ENCODE data around the gene CARS2.
A peak's percentile ranks its signal among the peaks of the same experiment; 100 is the strongest.

The CARS2 gene

DNA sequence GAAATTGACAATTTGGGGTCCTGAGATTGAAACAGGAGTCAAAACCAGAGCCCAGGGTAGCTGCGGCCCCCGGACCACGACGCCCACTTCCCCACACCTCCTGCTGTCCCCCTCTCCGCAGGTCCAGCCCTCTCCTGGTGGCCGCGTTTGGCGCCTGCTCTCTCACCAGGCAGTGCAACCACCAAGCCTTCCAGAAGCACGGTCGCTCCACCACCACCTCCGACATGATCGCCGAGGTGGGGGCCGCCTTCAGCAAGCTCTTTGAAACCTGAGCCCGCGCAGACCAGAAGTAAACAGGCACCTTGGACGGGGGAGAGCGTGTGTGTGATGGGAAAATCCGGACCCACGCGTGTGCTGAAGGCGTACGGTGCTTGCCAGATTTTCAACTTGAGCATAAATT, 67.7 kb downstream of the CARS2 start:
- Histone ChIP-seq H3K79me2 (ENCODE audit: insufficient read depth, low read length) (peaks cover 17% of the 10 kb centered on the region), H3K36me3 (ENCODE audit: insufficient read depth, low read length) (peaks cover 94% of the 10 kb centered on the region), H4K20me1 (ENCODE audit: insufficient read depth, low read length) (peaks cover 55% of the 10 kb centered on the region), H3K4me1 (ENCODE audit: insufficient read depth, low read length) (no peaks in the 10 kb centered on the region), H2AFZ (ENCODE audit: low read depth, low read length) (no peak overlapping the region), H3K27me3 (ENCODE audit: insufficient read depth, low read length, poor library complexity) (no peaks in the 10 kb centered on the region), H3K4me3 (ENCODE audit: low read depth in 1 of 2, low read length in 2 of 2) (no peak overlapping the region), H3K9me3 (ENCODE audit: insufficient read depth, low read length, severe bottlenecking) (no peaks in the 10 kb centered on the region), H3K27ac (ENCODE audit: low read length) (no peak overlapping the region), H3K4me2 (ENCODE audit: insufficient read depth, low read length) (no peak overlapping the region), H3K9ac (ENCODE audit: low read depth, low read length) (no peak overlapping the region)
- TF ChIP-seq, protein P1, sequence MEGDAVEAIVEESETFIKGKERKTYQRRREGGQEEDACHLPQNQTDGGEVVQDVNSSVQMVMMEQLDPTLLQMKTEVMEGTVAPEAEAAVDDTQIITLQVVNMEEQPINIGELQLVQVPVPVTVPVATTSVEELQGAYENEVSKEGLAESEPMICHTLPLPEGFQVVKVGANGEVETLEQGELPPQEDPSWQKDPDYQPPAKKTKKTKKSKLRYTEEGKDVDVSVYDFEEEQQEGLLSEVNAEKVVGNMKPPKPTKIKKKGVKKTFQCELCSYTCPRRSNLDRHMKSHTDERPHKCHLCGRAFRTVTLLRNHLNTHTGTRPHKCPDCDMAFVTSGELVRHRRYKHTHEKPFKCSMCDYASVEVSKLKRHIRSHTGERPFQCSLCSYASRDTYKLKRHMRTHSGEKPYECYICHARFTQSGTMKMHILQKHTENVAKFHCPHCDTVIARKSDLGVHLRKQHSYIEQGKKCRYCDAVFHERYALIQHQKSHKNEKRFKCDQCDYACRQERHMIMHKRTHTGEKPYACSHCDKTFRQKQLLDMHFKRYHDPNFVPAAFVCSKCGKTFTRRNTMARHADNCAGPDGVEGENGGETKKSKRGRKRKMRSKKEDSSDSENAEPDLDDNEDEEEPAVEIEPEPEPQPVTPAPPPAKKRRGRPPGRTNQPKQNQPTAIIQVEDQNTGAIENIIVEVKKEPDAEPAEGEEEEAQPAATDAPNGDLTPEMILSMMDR (IDR thresholded peaks at IDR 0.05; ENCODE audit: borderline replicate concordance, extremely low read depth, low read length, poor library complexity, severe bottlenecking), result no peak
- TF ChIP-seq EZH2 (IDR thresholded peaks at IDR 0.05; ENCODE audit: borderline replicate concordance, low read depth, low read length, severe bottlenecking), result no peak
- DNase-seq (no peak), ATAC-seq (ENCODE audit: insufficient read depth, low read depth) (no peak)

DNA sequence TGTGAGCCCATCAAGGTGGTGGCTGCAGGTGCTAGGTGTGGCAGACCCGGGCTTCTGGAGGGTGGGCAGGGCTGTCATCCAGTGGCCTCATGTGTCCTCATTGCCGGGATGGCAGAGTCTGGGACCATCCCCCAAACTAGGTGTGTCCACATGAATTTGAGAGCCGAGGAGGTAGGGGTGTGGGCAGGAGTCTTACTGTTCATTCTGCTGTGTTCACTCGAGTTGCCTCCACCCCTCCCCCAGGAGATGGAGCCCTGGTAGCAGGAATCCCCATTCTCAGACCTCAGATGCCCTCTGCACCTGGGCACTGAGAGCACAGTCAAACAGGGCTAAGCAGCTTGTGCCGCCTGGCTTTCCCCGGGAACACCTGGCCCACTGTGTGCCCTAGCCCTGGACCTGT, 68.2 kb downstream of the CARS2 start:
- Histone ChIP-seq H3K27ac (ENCODE audit: low read length) (no peak overlapping the region), H3K27me3 (ENCODE audit: insufficient read depth, low read length, poor library complexity) (no peaks in the 10 kb centered on the region), H2AFZ (ENCODE audit: low read depth, low read length) (no peak overlapping the region), H3K4me2 (ENCODE audit: insufficient read depth, low read length) (no peak overlapping the region), H4K20me1 (ENCODE audit: insufficient read depth, low read length) (peaks cover 55% of the 10 kb centered on the region), H3K9me3 (ENCODE audit: insufficient read depth, low read length, severe bottlenecking) (no peaks in the 10 kb centered on the region), H3K36me3 (ENCODE audit: insufficient read depth, low read length) (peaks cover 89% of the 10 kb centered on the region), H3K9ac (ENCODE audit: low read depth, low read length) (no peak overlapping the region), H3K79me2 (ENCODE audit: insufficient read depth, low read length) (peaks cover 17% of the 10 kb centered on the region), H3K4me3 (ENCODE audit: low read depth in 1 of 2, low read length in 2 of 2) (no peak overlapping the region), H3K4me1 (ENCODE audit: insufficient read depth, low read length) (no peaks in the 10 kb centered on the region)
- ATAC-seq (ENCODE audit: insufficient read depth, low read depth) (no peak), DNase-seq (no peak)
- TF ChIP-seq EZH2 (IDR thresholded peaks at IDR 0.05; ENCODE audit: borderline replicate concordance, low read depth, low read length, severe bottlenecking), result no peak
- TF ChIP-seq, protein P1 (IDR thresholded peaks at IDR 0.05; ENCODE audit: borderline replicate concordance, extremely low read depth, low read length, poor library complexity, severe bottlenecking), result peak; percentile 6

DNA sequence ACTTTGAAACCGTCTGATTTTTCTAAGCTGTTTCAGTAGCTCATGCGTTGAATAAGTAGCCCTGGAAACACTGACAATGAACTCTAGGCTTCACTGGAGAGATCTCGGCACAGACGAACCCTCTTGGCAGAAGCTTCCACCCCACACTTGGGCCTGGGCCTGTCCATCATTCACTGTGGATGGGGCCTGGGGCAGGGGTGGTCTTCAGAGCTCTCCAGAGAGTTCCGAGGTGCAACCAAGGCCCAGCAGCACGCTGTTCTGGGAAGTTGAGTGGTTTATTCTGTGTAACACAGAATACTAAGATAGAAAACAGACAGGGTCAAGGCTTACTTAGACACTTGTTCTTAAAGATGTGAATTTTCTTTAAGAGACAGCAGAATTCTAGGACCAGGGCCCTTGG, 68.6 kb downstream of the CARS2 start:
- peaks cover 55% of the 10 kb centered on the region for H4K20me1 ChIP-seq (ENCODE audit: insufficient read depth, low read length)
- DNase-seq (no peak), ATAC-seq (ENCODE audit: insufficient read depth, low read depth) (no peak)
- no peak overlapping the region for H3K9ac ChIP-seq (ENCODE audit: low read depth, low read length)
- TF ChIP-seq EZH2 (IDR thresholded peaks at IDR 0.05; ENCODE audit: borderline replicate concordance, low read depth, low read length, severe bottlenecking), result no peak
- TF ChIP-seq, protein P1 (IDR thresholded peaks at IDR 0.05; ENCODE audit: borderline replicate concordance, extremely low read depth, low read length, poor library complexity, severe bottlenecking), result no peak
- H3K4me2 ChIP-seq (ENCODE audit: insufficient read depth, low read length), result no peak overlapping the region
- H3K27me3 ChIP-seq (ENCODE audit: insufficient read depth, low read length, poor library complexity), result no peaks in the 10 kb centered on the region
- H3K4me3 ChIP-seq (ENCODE audit: low read depth in 1 of 2, low read length in 2 of 2), result no peak overlapping the region
- no peaks in the 10 kb centered on the region for H3K4me1 ChIP-seq (ENCODE audit: insufficient read depth, low read length)
- no peak overlapping the region for H3K27ac ChIP-seq (ENCODE audit: low read length)
- peaks cover 84% of the 10 kb centered on the region for H3K36me3 ChIP-seq (ENCODE audit: insufficient read depth, low read length)
- no peak overlapping the region for H2AFZ ChIP-seq (ENCODE audit: low read depth, low read length)
- H3K9me3 ChIP-seq (ENCODE audit: insufficient read depth, low read length, severe bottlenecking), result no peaks in the 10 kb centered on the region
- peaks cover 17% of the 10 kb centered on the region for H3K79me2 ChIP-seq (ENCODE audit: insufficient read depth, low read length)

DNA sequence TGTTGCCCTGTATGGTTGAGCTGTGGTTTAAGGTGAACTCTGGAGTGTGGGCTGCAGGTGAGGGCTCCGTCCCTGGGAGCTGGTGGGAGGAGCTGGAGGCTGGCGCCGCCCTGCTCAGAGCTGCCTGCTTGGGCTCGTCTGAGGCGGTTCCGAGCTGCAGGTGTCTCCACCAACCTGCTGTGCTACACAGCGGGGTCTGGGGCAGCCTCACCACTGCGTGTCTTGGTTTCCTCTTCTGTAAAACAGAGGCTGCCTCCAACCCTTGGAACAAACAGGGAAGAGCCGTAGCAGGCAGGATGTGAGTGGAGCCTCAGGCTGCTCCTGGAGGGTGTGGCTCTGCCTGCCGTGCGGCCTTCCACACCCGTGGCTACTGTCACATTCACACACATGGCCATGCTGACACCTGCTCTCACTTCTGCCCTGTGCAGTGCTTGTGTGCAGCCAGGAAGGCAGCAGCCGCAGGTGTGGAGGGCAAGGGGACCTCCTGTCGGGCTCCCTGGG, 69.2 kb downstream of the CARS2 start:
- H3K27ac ChIP-seq (ENCODE audit: low read length), result no peak overlapping the region
- TF ChIP-seq EZH2 (IDR thresholded peaks at IDR 0.05; ENCODE audit: borderline replicate concordance, low read depth, low read length, severe bottlenecking), result no peak
- TF ChIP-seq, protein P1 (IDR thresholded peaks at IDR 0.05; ENCODE audit: borderline replicate concordance, extremely low read depth, low read length, poor library complexity, severe bottlenecking), result no peak
- no peak overlapping the region for H3K9ac ChIP-seq (ENCODE audit: low read depth, low read length)
- ATAC-seq (ENCODE audit: insufficient read depth, low read depth), result peak; percentile 19; the same call in 1 of the 3 replicates
- no peaks in the 10 kb centered on the region for H3K9me3 ChIP-seq (ENCODE audit: insufficient read depth, low read length, severe bottlenecking)
- no peak overlapping the region for H3K4me2 ChIP-seq (ENCODE audit: insufficient read depth, low read length)
- H3K4me3 ChIP-seq (ENCODE audit: low read depth in 1 of 2, low read length in 2 of 2), result no peak overlapping the region
- no peaks in the 10 kb centered on the region for H3K27me3 ChIP-seq (ENCODE audit: insufficient read depth, low read length, poor library complexity)
- no peak for DNase-seq
- peaks cover 56% of the 10 kb centered on the region for H4K20me1 ChIP-seq (ENCODE audit: insufficient read depth, low read length)
- H3K79me2 ChIP-seq (ENCODE audit: insufficient read depth, low read length), result peaks cover 17% of the 10 kb centered on the region
- H2AFZ ChIP-seq (ENCODE audit: low read depth, low read length), result no peak overlapping the region
- H3K4me1 ChIP-seq (ENCODE audit: insufficient read depth, low read length), result no peaks in the 10 kb centered on the region
- peaks cover 80% of the 10 kb centered on the region for H3K36me3 ChIP-seq (ENCODE audit: insufficient read depth, low read length)

Measured in DND-41 (cell line).